HG03060 (cell line): ENCODE measurements around the gene LFNG.
"Not testable (repeated sequence)": the region's sequence is repeated elsewhere in the genome, so short reads cannot be mapped to it uniquely, and the experiment has no call there.

Experiments
- ATAC-seq: cut with Tn5 transposase; IDR thresholded peaks from one replicate; pipeline ENCODE4 v1.9.1; 2021; ENCODE audit warnings: low read depth, moderate number of reproducible peaks; ENCODE audit not compliant: unreplicated experiment

The LFNG gene

DNA sequence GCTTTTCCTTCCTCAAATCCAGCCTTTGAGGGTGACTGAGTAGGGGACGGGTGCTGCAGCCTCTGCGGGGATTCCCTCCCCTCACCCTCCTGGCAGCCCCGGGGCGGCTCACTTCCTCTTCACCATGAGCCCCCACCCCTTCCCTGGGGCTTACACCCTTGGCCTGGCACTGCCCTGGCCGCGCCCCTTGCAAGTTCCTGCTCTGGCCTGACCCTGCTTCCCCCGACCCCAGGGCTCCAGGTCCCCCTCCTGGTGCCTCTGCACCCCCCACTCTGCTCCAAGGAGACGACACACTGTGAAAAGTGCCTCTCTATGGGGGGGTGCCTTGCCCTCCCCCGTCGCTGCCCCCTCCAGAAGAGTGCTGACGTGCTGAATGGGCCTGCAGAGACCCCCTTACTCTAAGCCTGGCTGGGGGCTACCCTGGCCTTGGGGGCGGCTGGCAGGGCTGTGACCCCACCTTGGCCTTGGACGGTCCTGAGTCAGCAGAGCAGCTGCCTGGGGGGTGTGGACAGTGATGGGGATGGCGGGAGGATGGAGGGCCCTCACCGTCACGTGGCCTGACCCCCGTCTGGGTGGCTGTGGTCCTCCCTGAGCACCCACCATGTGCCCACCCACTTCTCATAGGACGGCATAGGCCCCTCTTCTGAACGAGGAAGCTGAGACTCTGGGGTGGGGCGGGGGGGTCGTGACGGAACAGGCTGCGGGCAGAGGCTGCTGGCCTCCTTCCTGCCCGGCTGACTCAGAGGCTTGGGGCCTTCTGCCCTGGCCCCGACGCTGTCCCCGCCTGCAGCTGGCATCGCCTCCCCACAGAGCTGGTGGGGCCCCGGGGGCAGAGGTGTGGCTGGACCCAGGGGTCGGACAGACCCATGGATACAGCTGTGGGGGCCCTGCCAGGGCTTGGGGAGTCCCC lies 9.8 kb downstream of the LFNG start:
- ATAC-seq: no peak

DNA sequence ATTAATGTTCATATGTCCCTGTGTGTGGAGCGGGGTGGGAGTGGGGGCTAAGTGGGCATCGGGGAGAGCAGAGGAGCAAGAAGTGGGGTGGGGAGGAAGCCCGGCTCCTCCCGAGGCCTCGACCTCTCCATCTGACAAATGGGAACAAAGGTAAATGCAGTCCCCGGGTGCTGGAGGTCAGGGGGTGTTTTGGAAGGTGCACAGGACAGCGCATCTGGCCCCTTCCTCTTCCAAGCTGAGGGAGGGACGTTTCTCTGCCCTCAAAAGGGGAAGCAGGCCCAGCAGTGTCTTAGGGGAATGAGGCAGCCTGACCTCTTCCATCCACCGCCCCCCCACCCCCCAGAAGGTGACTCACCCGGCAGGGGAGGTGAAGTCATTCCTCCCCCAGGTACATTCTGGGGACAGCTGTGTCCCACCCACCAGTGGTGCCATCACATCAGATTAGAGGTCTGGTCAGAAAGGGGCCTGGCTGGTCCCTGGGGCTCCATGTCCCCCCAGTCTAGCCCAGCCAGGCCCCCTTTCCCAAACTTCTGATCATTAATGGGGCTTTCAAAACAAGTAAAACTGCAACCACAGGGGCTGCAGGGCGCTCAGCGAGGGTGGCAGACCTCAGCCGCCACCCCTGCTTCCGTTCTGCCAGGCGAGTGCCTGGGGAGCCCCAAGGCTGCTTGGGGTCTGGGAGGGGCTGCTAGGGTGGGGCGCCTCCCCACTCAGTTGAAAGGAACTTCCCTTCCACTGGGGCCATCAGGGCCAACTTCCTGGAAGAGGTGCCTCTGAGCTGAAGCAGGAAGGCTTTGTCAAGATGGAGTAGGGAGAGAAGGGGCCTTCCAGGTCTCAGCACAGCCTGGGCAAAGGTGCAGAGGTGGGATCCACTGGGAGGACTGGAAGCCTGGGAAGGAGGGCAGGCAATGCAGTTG lies 10.8 kb downstream of the LFNG start:
- ATAC-seq: no peak

DNA sequence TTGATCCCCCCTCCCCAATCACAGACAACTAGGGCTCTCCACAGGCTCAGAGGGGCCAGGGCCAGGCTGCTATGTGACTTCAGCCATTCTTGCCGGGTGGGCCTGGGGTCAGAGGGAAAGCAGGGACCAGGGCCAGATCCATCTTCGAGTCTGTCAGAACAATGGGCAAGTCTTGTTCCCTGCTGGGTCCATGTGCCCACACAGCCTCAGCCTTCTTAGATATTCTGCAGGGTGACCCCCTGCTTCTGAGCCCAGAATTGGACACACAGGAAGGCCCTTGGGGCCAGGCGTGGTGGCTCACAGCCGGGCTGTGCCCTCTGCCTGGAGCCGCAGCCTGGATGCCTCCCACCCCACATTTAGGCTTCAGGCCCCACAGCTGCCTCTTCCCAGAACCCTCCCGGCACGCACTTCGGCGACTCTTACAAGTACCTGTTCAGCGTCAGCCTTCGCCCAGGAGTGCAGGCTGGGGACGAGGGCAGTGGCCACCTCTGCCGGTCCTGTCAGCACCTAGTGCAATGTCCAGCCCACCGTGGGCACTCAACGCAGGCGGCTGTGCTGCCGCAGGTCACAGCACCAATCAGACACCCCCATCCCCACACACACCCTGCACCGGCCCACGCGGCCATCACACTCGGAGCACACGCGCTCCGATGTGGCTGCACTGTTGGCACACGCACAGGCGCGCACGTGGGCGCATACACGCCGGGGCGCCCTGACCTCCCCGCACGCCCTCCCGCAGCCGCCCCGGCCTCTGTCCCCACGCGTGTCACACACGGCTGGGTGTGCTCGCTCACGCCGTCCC lies 11.6 kb downstream of the LFNG start:
- not testable (repeated sequence) for ATAC-seq

DNA sequence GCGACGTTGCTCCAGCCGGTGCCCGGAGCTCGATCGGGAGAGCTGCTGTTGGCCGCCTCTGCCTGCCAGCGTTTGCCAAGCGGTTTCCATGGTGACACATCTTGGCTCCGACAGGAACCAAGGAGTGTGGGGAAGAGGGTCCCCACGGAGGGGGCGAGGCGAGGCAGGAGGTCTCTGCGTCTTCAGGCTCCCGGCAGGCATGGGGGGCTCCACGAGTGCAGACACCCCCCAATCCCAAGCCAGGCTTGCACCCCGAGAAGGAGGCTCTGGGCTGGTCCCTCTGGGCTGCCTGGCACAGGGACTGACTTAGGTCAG lies 12.2 kb downstream of the LFNG start:
- ATAC-seq: not testable (repeated sequence)

DNA sequence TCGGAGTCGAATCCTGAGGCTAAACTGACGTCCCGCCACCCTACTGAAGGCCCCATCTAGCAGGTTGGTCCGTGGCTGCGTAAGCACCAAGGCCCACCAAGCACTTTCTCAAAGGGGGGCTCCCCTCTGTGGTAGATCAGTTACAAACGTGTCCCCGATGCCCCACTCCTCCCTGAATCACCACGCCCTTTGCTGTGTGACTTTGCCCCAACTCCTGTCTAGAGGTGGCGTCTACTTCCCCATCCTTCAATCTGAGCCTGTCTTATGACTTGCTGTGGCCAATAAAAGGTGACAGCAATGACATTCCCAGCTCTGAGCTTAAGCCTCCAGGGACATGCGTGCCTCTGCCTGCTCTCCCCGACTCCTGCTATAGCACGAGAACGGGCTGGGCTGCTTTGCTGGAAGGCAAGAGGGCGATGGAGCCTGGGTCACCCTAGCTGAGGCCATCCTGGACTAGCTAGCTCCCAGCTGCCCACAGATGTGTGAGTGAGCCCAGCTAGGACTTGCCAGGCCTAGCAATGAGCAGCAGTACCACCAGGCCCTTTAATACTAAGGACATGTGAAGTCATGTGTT lies 12.7 kb downstream of the LFNG start:
- ATAC-seq: not testable (repeated sequence)

DNA sequence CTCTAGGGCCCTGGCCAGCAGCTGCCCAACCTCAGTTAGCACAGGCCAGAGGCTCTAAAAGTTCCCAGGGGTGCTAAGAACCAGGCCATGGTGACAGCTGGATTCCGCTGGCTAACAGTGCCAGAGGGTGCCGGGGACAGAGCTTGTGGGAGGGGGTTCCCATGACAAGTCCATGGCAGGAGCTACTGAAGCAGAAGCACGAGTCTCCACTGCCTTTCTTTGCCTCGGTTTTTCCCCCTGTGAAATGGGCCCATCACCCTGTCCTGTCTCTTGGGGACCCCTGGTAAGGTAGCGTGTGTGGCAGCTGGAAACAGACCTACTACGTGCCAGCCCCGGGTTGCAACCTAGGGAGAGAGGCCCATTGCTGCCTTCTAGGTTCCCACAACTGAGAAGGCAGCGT lies 13.2 kb downstream of the LFNG start:
- ATAC-seq: not testable (repeated sequence)

DNA sequence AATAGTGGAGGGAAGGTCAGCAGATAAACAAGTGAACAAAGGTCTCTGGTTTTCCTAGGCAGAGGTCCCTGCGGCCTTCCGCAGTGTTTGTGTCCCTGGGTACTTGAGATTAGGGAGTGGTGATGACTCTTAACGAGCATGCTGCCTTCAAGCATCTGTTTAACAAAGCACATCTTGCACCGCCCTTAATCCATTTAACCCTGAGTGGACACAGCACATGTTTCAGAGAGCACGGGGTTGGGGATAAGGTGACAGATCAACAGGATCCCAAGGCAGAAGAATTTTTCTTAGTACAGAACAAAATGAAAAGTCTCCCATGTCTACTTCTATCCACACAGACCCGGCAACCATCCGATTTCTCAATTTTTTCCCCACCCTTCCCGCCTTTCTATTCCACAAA lies 14.0 kb downstream of the LFNG start:
- ATAC-seq: not testable (repeated sequence)

DNA sequence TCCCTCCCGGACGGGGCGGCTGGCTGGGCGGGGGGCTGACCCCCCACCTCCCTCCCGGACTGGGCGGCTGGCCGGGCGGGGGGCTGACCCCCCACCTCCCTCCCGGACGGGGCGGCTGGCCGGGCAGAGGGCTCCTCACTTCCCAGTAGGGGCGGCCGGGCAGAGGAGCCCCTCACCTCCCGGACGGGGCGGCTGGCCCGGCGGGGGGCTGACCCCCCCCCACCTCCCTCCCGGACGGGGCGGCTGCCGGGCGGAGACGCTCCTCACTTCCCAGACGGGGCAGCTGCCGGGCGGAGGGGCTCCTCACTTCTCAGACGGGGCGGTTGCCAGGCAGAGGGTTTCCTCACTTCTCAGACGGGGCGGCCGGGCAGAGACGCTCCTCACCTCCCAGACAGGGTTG lies 14.6 kb downstream of the LFNG start:
- not testable (repeated sequence) for ATAC-seq

DNA sequence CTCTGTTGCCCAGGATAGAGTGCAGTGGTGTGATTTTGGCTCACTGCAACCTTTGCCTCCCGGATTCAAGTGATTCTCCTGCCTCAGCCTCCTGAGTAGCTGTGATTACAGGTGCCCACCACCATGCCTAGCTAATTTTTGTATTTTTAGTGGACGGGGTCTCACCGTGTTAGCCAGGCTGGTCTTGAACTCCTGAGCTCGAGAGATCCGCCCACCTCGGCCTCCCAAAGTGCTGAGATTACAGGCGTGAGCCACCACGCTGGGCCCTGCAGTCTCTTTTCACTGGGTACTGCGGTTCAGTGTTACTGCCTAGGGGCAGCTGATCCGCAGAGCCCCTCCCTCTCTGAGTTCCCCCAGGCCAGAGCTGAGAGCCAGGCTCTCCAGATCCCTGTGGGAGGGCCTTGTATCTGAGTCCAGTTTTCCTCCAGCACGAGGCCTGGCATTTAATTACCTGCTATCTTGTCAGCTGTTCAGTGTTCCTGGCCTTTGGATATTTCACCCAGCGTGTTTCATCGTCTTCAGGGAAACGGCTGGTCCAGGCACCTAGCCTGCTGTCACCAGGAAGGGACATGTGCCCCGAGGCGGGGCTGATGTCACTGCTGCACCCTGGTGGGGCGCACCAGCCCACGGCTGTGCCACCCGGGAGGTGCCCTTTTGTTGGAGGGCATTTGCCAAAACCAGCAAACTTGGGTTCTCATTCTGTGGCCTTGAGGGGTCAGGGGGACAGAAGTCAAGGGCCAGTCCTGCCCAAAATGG lies 16.5 kb downstream of the LFNG start:
- ATAC-seq: not testable (repeated sequence)

DNA sequence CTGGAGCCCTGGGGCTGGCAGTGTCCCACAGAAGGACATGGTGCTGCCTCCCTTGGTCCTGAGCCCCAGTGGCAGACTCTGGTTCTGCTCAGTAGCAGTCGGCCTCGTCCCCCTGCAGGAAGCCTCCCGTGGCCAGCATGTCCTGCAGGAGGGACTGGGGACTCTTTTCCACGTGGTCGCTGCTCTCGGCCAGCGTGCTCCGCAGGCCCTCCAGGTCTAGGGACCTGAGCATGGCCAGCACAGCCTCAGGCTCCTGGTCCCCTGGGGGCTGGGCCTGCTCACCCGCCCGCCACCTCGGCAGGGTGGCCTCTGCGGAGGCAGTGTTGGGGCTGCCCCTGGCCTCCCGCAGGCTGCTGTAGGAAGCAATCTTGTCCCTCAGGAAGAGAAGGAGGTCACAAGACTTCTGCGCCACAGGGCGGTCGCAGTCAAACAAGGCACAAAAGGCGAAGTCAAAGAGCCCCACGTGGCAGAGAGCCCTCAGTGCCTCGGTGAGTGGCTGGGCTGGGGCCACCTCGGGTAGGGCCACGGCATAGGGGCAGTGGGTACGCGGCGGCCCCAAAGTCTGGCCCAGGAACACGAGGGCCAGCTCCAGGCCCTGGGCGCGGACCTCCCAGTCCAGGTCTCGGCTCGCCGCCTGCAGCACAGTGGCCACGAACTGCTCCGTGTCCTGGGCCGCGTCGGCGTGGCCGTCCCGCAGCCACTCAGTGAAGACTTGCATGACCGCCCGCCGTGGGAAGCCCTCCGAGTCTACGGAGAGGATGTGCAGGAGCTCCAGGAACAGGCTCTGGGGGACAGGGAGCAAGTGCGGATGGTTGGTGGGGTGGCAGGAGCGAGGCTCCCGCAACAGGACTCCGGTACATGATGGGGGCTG lies 18.6 kb downstream of the LFNG start:
- ATAC-seq: no peak

DNA sequence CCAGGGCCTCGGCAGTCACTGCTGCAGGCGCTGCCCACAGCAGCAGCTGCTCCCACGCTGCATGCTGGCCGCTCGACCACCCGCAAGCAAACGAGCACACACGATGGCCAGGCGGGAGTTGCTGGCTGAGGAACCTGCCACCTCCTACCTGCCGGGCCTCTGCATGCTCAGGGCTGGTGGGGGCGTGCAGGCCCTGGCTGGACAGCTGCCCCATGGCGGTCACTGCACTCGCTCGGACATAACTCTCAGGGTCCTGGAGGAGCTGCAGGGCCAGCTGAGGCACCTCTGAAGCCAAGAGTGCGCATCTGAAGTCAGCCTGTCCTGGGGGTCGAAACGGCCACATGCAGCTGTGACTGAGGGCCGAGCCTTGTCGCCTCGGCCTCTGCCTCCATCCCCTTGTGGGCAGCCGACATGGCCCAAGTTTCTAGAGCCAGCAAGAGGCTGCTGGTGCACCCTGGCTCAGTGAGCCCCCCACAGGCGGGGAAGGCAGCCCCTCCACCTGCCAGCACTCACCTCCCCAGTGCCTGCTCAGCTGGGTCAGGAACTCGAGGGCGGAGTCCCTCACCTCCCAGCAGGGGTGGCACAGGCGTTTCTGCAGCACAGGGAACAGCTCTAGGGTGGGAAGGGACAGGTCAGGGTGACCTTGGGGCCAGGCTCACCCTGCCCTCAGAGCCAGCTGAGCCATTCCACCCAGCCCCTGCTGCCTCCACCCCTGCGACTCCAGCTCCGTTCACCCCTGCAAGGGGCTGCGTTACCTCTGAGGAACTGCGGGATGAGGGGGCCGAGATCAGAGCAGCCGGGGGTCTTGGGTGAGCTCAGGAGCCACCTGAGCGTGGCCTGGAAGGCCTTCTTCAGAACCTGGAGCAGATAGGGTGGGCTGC lies 19.7 kb downstream of the LFNG start:
- ATAC-seq: no peak

DNA sequence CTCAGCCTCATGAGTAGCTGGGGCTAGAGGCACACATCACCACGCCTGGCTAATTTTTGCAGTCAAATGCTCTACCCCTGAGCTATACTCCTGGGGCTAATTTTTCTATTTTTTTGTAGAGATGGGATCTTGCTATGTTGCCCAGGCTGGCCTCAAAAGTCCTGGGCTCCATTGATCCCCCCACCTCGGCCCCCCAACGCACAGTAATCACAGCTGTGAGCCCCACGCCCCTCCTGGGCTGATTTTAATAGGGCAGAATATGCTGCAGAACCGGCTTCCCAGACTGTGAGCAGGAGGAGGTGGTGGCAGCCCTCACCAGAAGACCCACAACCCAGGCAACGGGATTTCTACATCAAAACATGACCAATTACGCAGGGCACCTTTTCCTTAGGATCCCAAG lies 20.6 kb downstream of the LFNG start:
- no peak for ATAC-seq

DNA sequence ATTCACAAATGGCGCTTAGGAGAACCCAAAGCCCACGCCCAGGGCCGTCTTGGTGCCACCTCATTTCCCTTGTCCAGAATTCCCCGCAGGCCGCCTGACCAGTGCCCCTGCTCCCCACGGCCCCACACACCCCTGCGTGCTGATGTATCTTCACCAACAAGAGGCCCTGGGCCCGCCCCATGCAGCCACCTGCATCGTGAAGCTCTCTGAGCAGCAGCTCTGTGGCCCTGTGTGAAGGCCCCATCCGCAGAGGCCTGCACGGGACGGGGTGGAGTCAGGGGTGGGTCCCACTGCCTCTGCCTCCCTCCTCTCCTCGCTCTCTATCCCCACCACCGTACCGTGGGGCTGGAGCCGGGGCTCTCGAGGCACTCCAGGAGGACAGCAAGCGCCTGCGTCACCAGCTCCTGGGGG lies 21.1 kb downstream of the LFNG start:
- ATAC-seq: no peak

DNA sequence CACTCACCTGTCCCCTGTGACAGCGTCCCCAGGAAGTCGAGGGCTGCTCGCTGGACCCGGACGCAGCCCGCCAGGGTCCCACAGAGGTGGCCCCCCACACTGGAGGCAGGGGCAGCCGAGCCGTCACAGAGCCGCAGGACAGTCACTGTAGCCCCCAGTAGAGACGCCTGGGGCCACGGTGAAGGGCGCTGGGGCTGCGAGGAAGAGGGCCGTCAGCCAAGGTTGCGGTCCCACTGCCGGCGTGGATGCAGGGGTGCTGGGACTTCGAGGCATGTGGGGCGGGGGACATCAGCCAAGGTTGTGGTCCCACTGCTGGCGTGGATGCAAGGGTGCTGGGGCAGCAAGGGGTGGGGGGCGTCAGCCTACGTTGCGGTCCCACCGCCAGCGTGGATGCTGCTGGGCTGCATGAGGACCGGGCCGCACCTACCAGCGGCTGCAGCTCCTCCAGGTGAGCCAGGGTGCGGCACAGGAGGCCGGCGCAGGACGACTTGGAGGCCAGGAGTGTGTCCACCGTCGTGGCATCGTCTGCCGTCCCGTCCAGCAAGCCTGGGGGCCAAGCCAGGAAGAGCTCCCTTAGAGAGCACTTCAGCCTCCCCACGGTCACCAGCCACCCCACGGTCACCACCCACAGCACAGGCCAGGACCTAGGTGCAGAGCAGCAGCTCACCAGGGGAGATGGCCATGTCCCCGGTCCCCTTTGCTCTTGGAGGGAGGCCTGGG lies 21.9 kb downstream of the LFNG start:
- no peak for ATAC-seq

DNA sequence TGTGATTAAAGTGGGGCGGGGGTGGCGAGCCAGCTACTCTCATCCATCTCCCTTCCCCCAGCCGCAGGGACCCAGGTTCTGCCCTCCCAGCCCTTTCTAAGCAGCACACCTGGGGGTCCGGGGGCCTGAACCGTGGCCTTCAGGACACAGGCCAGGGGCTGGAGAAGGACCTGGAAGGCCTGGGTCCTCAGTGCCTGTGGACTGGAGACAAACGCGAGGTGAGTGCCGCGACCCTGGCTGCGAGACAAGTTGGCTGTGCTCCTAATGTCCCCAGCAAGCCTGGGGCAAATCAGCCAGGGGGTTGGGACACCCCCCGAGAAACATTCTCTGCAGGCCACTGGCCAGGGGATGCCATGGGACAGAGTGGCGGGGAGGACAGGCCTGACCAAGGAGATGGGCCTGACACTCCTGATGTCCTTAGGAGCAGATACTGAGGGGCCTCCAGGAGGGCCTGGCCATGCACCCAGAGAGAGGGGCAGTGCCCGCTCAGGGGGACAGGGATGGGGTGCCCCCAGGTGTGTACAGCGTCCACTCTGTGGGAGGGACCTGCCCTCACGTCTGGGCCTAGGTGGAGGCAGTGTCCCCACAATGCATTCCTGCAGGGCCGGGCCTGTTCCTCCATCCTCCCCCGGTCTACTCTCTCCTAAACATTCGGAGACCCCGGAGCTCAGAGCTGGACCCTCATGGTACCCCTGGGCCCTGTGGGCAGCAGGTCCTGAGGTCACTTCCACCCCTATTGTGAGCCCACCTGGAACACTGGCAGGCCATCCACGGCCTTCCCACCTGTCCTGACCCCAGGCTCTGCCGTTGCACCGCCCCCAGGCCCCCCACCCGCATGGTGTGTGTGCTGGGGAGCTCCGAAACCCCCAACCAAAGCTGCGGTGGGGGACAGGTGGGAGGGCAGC lies 22.7 kb downstream of the LFNG start:
- no peak for ATAC-seq
